ENCODE results near the gene ITPRID2. TPM values are rescaled to one million over a fixed set of nuclear protein-coding genes. Genes with fewer than 3 reads are reported as not detected.

Gene ITPRID2
- total RNA-seq, 2 experiments from 2014 or later = 38.0 to 39.2 TPM

Other genes starting within 250 kb of the ITPRID2 start
- not detected for gene CERKL, start 234.6 kb upstream of the ITPRID2 start, total RNA-seq
- not detected for gene NEUROD1, start 211.2 kb upstream of the ITPRID2 start, total RNA-seq
- gene PPP1R1C, start 94.1 kb downstream of the ITPRID2 start, total RNA-seq = not detected

Measured in activated CD4-positive, alpha-beta memory T cell treated with anti-CD3 and anti-CD28 coated beads for 36 hours (primary cell).